Sigmoid colon (tissue), 7 donors: ENCODE measurements around the gene HIF1A. TPM values are rescaled to one million over a fixed set of nuclear protein-coding genes. Genes with fewer than 3 reads are reported as not detected.

Experiments
- DNase-seq: peaks from one replicate; pipeline ENCODE4 v3.0.0-alpha.2; 2019
- H3K27ac ChIP-seq, 4 donors: fragments of 200-600 bp; sonication (generic); one replicate each; pipeline ENCODE4 v1.5.1; 2016 to 2019; ENCODE audit warnings: mild to moderate bottlenecking in 1 of 4
- H3K27me3 ChIP-seq, 3 donors: fragments of 200-600 bp; sonication (generic); one replicate each; pipeline ENCODE4 v1.5.1; 2019; ENCODE audit warnings: mild to moderate bottlenecking in 1 of 3
- H3K36me3 ChIP-seq, 4 donors: fragments of 200-600 bp; sonication (generic); one replicate each; pipeline ENCODE4 v1.5.1; 2016 to 2019
- H3K4me1 ChIP-seq, 4 donors: fragments of 200-600 bp; sonication (generic); one replicate each; pipeline ENCODE4 v1.5.1; 2017 to 2019
- H3K4me3 ChIP-seq, 4 donors: fragments of 200-600 bp; sonication (generic); one replicate each; pipeline ENCODE4 v1.5.1; 2017 to 2019; ENCODE audit warnings: mild to moderate bottlenecking in 2 of 4, moderate library complexity in 1 of 4
- H3K9me3 ChIP-seq, 4 donors: fragments of 200-600 bp in 3 of 4; sonication (generic) in 3 of 4; one replicate each; pipeline versions ENCODE4 v1.5.1 to v1.6.1; 2013 to 2019
- EP300 ChIP-seq, 4 donors: sonication (generic); formaldehyde crosslinking; IDR thresholded peaks; one replicate each; pipeline ENCODE4 v1.6.1; 2017; ENCODE audit warnings: antibody characterized with exemption in 4 of 4
- POLR2A ChIP-seq, 2 donors: fragments of 450-650 bp; IDR thresholded peaks; one replicate each; pipeline ENCODE4 v1.6.1; 2016; ENCODE audit warnings: antibody characterized with exemption in 2 of 2, mild to moderate bottlenecking in 2 of 2, moderate library complexity in 2 of 2
- POLR2AphosphoS5 ChIP-seq, 4 donors: sonication (generic); formaldehyde crosslinking; IDR thresholded peaks; one replicate each; pipeline ENCODE4 v1.6.1; 2017; ENCODE audit warnings: antibody characterized with exemption in 4 of 4
- WGBS, 2 donors: extraction: QIAGEN DNeasy Blood & Tissue Kit; methylation state at CpG; one replicate each; pipeline ENCODE4 v1.1.7; 2013; 5-methylcytosine and 5-hydroxymethylcytosine counted together
- intact Hi-C: fragments of 100-400 bp; cut with DNase I; formaldehyde crosslinking; loops from one replicate; pipeline ENCODE4 v1.15.1; 2023
- polyA plus RNA-seq, 3 donors: library from polyadenylated mRNA; stranded (reverse); fragments of 200-250 nt; gene quantifications; one replicate each; pipeline ENCODE4 v1.2.3, GENCODE V29; 2013
- total RNA-seq, 4 donors: library from RNA; depleted of rRNA; stranded (reverse); fragments of >200 nt; gene quantifications; one replicate each; pipeline ENCODE4 v1.1.0, GENCODE V29; 2016
- TF ChIP-seq, protein P1 (sequence below), 4 experiments: fragments of 450-650 bp in 3 of 4; fragments of 200-600 bp in 1 of 4; IDR thresholded peaks; one replicate each; pipeline ENCODE4 v1.5.1; 2016 to 2019; ENCODE audit warnings: antibody characterized with exemption in 4 of 4, mild to moderate bottlenecking in 3 of 4, moderate library complexity in 2 of 4
- donor health status: healthy with polysubstance abuse.
- donor health status: Bipolar disorder and iron deficiency.
- donor health status: healthy.

The HIF1A gene
- total RNA-seq (10 to 100 TPM; 49.7 to 84.0 (median 67.0) TPM), polyA plus RNA-seq (10 to 100 TPM; 31.8 to 74.3 (median 50.9) TPM)

GRCh38 chr14:61694830-61695694 lies at the start of gene HIF1A:
HIF1A (plus strand) TSS chr14:61695513; CDS start chr14:61695805, 292 bp downstream.
- DNase-seq: peak; percentile 98
- Histone ChIP-seq H3K4me3 (peak within 1 kb of the TSS; percentile 72 to 94 (median 90)), H3K27ac (peak within 1 kb of the TSS; percentile 89 to 99 (median 92)), H3K4me1 (peaks cover 0 to 40% (median 28%) of the 10 kb centered on the region in 4 donors), H3K36me3 (no peaks in the 10 kb centered on the region), H3K9me3 (no peaks in the 10 kb centered on the region), H3K27me3 (no peaks in the 10 kb centered on the region)
- 1% methylated on average over 68 of the region's 68 CpGs for WGBS, 2 donors
- intact Hi-C loops: loop anchor here (2.0 to 10.0 kb wide), 4 partner anchors 56 to 220 kb away; partner anchors contain the start of gene SNAPC1
- TF ChIP-seq EP300 (IDR thresholded peaks at IDR 0.05) (peak in 1 of 4 donors; percentile 63), POLR2AphosphoS5 (IDR thresholded peaks at IDR 0.05) (peak; percentile 92 to 99 (median 97)), POLR2A (IDR thresholded peaks at IDR 0.05) (peak; percentile 78 to 86)
- TF ChIP-seq, protein P1, sequence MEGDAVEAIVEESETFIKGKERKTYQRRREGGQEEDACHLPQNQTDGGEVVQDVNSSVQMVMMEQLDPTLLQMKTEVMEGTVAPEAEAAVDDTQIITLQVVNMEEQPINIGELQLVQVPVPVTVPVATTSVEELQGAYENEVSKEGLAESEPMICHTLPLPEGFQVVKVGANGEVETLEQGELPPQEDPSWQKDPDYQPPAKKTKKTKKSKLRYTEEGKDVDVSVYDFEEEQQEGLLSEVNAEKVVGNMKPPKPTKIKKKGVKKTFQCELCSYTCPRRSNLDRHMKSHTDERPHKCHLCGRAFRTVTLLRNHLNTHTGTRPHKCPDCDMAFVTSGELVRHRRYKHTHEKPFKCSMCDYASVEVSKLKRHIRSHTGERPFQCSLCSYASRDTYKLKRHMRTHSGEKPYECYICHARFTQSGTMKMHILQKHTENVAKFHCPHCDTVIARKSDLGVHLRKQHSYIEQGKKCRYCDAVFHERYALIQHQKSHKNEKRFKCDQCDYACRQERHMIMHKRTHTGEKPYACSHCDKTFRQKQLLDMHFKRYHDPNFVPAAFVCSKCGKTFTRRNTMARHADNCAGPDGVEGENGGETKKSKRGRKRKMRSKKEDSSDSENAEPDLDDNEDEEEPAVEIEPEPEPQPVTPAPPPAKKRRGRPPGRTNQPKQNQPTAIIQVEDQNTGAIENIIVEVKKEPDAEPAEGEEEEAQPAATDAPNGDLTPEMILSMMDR (IDR thresholded peaks at IDR 0.05): no peak

GRCh38 chr14:61646366-61647116 lies 48.8 kb upstream of the HIF1A start:
- H3K27ac ChIP-seq: no peak overlapping the region
- TF ChIP-seq POLR2AphosphoS5 (IDR thresholded peaks at IDR 0.05) (no peak), EP300 (IDR thresholded peaks at IDR 0.05) (no peak), POLR2A (IDR thresholded peaks at IDR 0.05) (no peak)
- TF ChIP-seq, protein P1 (IDR thresholded peaks at IDR 0.05): no peak
- H3K36me3 ChIP-seq: no peaks in the 10 kb centered on the region
- intact Hi-C loops: no loop called here
- H3K9me3 ChIP-seq: no peaks in the 10 kb centered on the region
- no peak overlapping the region for H3K4me3 ChIP-seq
- no peaks in the 10 kb centered on the region for H3K27me3 ChIP-seq
- H3K4me1 ChIP-seq: no peaks in the 10 kb centered on the region
- no peak for DNase-seq
- 80 to 89% methylated on average over 5 of the region's 5 CpGs for WGBS, 2 donors

DNA sequence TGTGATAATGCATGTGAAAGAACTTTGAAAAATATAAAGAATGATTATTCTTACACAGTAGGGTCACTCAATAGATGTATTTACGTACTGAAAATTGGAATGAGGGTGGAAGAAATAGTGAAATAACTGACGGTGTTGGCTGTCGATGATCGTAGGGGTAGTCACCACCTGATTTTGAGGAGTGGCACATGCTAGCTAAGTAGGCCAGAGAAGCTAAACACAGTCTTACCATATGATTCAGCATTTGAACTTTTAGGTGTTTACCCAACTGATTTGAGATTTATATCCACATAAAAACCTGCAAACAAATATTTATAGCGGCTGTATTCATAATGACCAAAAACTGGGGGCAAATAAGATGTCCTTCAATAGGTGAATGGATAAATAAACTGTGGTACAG lies 47.6 kb upstream of the HIF1A start:
- Histone ChIP-seq H3K4me3 (no peak overlapping the region), H3K9me3 (no peaks in the 10 kb centered on the region), H3K27ac (no peak overlapping the region), H3K36me3 (no peaks in the 10 kb centered on the region), H3K27me3 (no peaks in the 10 kb centered on the region), H3K4me1 (no peaks in the 10 kb centered on the region)
- intact Hi-C loops: no loop called here
- whole genome bisulfite sequencing, 2 donors: 96 to 97% methylated on average over 5 of the region's 5 CpGs
- no peak for DNase-seq
- TF ChIP-seq, protein P1 (IDR thresholded peaks at IDR 0.05): no peak
- no peak for TF ChIP-seq POLR2AphosphoS5 (IDR thresholded peaks at IDR 0.05)
- TF ChIP-seq POLR2A (IDR thresholded peaks at IDR 0.05): no peak
- TF ChIP-seq EP300 (IDR thresholded peaks at IDR 0.05): no peak

DNA sequence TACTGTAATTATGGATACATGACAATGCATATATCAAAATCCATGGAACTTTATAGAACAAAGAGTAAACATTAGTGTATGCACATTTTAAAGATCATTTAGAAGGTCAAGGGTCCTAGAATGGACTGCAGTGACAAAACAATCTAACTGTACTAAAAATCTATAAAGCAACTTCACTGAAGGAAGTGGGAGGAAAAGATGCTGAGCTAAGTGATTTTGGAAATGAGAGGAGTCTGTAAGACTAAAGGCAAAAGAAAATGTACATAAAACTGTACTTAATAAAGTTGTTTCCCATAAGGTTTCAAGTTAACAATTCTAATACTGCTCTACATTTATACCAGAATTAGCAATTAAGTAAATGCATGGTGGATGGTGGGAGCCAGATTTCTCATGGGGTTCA lies 46.9 kb upstream of the HIF1A start:
- H3K4me3 ChIP-seq: no peak overlapping the region
- H3K36me3 ChIP-seq: no peaks in the 10 kb centered on the region
- intact Hi-C loops: no loop called here
- no peaks in the 10 kb centered on the region for H3K9me3 ChIP-seq
- TF ChIP-seq POLR2AphosphoS5 (IDR thresholded peaks at IDR 0.05): no peak
- TF ChIP-seq EP300 (IDR thresholded peaks at IDR 0.05): no peak
- no peak overlapping the region for H3K27ac ChIP-seq
- H3K27me3 ChIP-seq: no peaks in the 10 kb centered on the region
- no peaks in the 10 kb centered on the region for H3K4me1 ChIP-seq
- DNase-seq: no peak

DNA sequence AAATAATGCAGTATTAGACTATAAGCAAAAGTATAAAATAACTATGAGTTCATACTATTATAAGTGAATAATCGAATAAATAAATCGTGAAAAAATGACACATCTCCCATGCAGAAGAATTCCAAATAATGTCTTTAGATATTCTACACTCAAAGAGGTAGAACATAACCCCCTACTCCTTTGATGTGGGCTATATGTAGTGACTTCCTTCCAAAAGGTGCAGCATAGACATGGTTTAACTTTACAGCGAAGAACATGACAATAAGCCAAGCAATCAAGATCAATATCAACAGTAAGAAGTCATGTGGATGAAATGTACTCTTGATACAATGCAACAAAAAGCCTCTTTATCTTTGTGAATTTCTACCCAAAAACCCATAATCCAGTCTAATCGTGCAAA lies 46.0 kb upstream of the HIF1A start:
- H3K27me3 ChIP-seq: no peaks in the 10 kb centered on the region
- no peak for DNase-seq
- WGBS, 2 donors: 81 to 95% methylated on average over 4 of the region's 4 CpGs

More for the DNA sequence above, 46.0 kb upstream of the HIF1A start:
- Histone ChIP-seq H3K4me1 (no peaks in the 10 kb centered on the region), H3K4me3 (no peak overlapping the region), H3K27ac (no peak overlapping the region), H3K36me3 (no peaks in the 10 kb centered on the region), H3K9me3 (no peaks in the 10 kb centered on the region)
- TF ChIP-seq POLR2AphosphoS5 (IDR thresholded peaks at IDR 0.05) (no peak), EP300 (IDR thresholded peaks at IDR 0.05) (no peak), POLR2A (IDR thresholded peaks at IDR 0.05) (no peak)
- TF ChIP-seq, protein P1 (IDR thresholded peaks at IDR 0.05): no peak
- intact Hi-C loops: no loop called here
